ENCODE measurements around the gene EIF4G1. TPM values are rescaled to one million over a fixed set of nuclear protein-coding genes. Genes with fewer than 3 reads are reported as not detected.

Gene EIF4G1
- total and polyA plus RNA-seq, 2 donors (not counting 3 experiments of a cell fraction or from before 2014, with no cell fraction given) = 355 to 532 TPM

GRCh38 chr3:184308744-184309143 is 5.7 kb upstream of the EIF4G1 start:
- Histone ChIP-seq H2AFZ (ENCODE audit: low read depth, low read length) (no peak overlapping the region), H3K9me1 (replicated peaks; ENCODE audit: control insufficient read depth, extremely low read depth, insufficient read depth, low read length) (no peaks in the 10 kb centered on the region), H3K4me3 (replicated peaks in 1 of 3; ENCODE audit: insufficient read depth in 1 of 3, low read depth in 1 of 3, low read length in 3 of 3) (no peak overlapping the region), H3K9me3 (replicated peaks; ENCODE audit: control insufficient read depth, insufficient read depth, low read length) (no peaks in the 10 kb centered on the region), H3K27me3 (ENCODE audit: control insufficient read depth in 2 of 2, insufficient read depth in 2 of 2, low read length in 2 of 2) (no peaks in the 10 kb centered on the region), H3K4me2 (ENCODE audit: insufficient read depth, low read length) (no peak overlapping the region), H3K4me1 (ENCODE audit: control insufficient read depth, extremely low read depth, insufficient read depth, low read length) (no peaks in the 10 kb centered on the region), H4K20me1 (replicated peaks; ENCODE audit: control insufficient read depth, extremely low read depth, insufficient read depth, low read length) (no peaks in the 10 kb centered on the region), H3K27ac (ENCODE audit: insufficient read depth, low read depth, low read length) (no peak overlapping the region), H3K79me2 (ENCODE audit: control insufficient read depth, insufficient read depth, low read length) (peaks cover 9% of the 10 kb centered on the region), H3K9ac (replicated peaks; ENCODE audit: extremely low read depth, insufficient read depth, low read length) (no peak overlapping the region), H3K36me3 (ENCODE audit: control insufficient read depth in 2 of 2, extremely low read depth in 1 of 2, insufficient read depth in 2 of 2, low read length in 2 of 2) (peaks cover 24 to 31% of the 10 kb centered on the region in 2 experiments)
- TF ChIP-seq, protein P1, sequence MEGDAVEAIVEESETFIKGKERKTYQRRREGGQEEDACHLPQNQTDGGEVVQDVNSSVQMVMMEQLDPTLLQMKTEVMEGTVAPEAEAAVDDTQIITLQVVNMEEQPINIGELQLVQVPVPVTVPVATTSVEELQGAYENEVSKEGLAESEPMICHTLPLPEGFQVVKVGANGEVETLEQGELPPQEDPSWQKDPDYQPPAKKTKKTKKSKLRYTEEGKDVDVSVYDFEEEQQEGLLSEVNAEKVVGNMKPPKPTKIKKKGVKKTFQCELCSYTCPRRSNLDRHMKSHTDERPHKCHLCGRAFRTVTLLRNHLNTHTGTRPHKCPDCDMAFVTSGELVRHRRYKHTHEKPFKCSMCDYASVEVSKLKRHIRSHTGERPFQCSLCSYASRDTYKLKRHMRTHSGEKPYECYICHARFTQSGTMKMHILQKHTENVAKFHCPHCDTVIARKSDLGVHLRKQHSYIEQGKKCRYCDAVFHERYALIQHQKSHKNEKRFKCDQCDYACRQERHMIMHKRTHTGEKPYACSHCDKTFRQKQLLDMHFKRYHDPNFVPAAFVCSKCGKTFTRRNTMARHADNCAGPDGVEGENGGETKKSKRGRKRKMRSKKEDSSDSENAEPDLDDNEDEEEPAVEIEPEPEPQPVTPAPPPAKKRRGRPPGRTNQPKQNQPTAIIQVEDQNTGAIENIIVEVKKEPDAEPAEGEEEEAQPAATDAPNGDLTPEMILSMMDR (IDR thresholded peaks at IDR 0.05; ENCODE audit: extremely low read depth in 1 of 2, insufficient read depth in 1 of 2, low read depth in 1 of 2, low read length in 2 of 2) = peak in 1 of 2 donors; percentile 26
- TF ChIP-seq GATA2 (IDR thresholded peaks at IDR 0.05; ENCODE audit: insufficient read depth, insufficient read length, low read depth, low read length) = peak; percentile 57
- TF ChIP-seq, protein P2, sequence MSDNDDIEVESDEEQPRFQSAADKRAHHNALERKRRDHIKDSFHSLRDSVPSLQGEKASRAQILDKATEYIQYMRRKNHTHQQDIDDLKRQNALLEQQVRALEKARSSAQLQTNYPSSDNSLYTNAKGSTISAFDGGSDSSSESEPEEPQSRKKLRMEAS (IDR thresholded peaks at IDR 0.05; ENCODE audit: insufficient read depth, insufficient read length) = no peak
- POLR2A ChIA-PET = no interaction called here
- TSS peak; percentile 55 for BruUV-seq (replicated peaks)
- DNase-seq (ENCODE audit: low read depth, low spot score) = no peak
- CTCF ChIA-PET = no interaction called here
- no peak for FAIRE-seq
- intact Hi-C loops (cut with micrococcal nuclease) (no loop called here), dilution Hi-C loops (cut with MboI; ENCODE audit: extremely low pct_ligation_motif_present, low sequenced_read_pairs) (no loop called here)

GRCh38 chr3:184311633-184312032 is 2.8 kb upstream of the EIF4G1 start:
- dilution Hi-C loops (cut with MboI; ENCODE audit: extremely low pct_ligation_motif_present, low sequenced_read_pairs) = no loop called here
- DNase-seq (ENCODE audit: low read depth, low spot score) (no peak), FAIRE-seq (no peak)
- H3K27ac ChIP-seq (ENCODE audit: insufficient read depth, low read depth, low read length) = no peak overlapping the region
- no peak overlapping the region for H2AFZ ChIP-seq (ENCODE audit: low read depth, low read length)
- H3K79me2 ChIP-seq (ENCODE audit: control insufficient read depth, insufficient read depth, low read length) = peaks cover 17% of the 10 kb centered on the region
- no peaks in the 10 kb centered on the region for H3K9me3 ChIP-seq (replicated peaks; ENCODE audit: control insufficient read depth, insufficient read depth, low read length)
- POLR2A ChIA-PET = no interaction called here
- TF ChIP-seq, protein P1 (IDR thresholded peaks at IDR 0.05; ENCODE audit: extremely low read depth in 1 of 2, insufficient read depth in 1 of 2, low read depth in 1 of 2, low read length in 2 of 2) = no peak
- TF ChIP-seq, protein P2 (IDR thresholded peaks at IDR 0.05; ENCODE audit: insufficient read depth, insufficient read length) = no peak
- TF ChIP-seq EZH2 (IDR thresholded peaks at IDR 0.05; ENCODE audit: borderline replicate concordance, low read depth, low read length, severe bottlenecking) (no peak), POLR2AphosphoS5 (IDR thresholded peaks at IDR 0.05; ENCODE audit: insufficient read depth, low read depth, low read length) (no peak), GATA2 (IDR thresholded peaks at IDR 0.05; ENCODE audit: insufficient read depth, insufficient read length, low read depth, low read length) (no peak), JUN (IDR thresholded peaks at IDR 0.05; ENCODE audit: borderline replicate concordance, insufficient read depth, insufficient read length, low read depth) (no peak), POLR2A (IDR thresholded peaks at IDR 0.05; ENCODE audit: low read depth, low read length) (no peak), FOS (IDR thresholded peaks at IDR 0.05; ENCODE audit: borderline replicate concordance, insufficient read depth, low read length) (no peak), MYC (IDR thresholded peaks at IDR 0.05; ENCODE audit: low read depth, low read length) (no peak)
- peaks cover 11 to 14% of the 10 kb centered on the region in 2 experiments for H3K36me3 ChIP-seq (ENCODE audit: control insufficient read depth in 2 of 2, extremely low read depth in 1 of 2, insufficient read depth in 2 of 2, low read length in 2 of 2)
- no peak overlapping the region for H3K9ac ChIP-seq (replicated peaks; ENCODE audit: extremely low read depth, insufficient read depth, low read length)
- no TSS peak for BruUV-seq (replicated peaks)
- CTCF ChIA-PET = interaction anchor here (0.9 to 1.2 kb wide), 4 partner anchors 9 to 25 kb away, joined by 3 to 4 read pairs (median 3); no protein-coding TSS in a partner anchor
- H3K27me3 ChIP-seq (ENCODE audit: control insufficient read depth in 2 of 2, insufficient read depth in 2 of 2, low read length in 2 of 2) = no peaks in the 10 kb centered on the region
- H3K4me3 ChIP-seq (replicated peaks in 1 of 3; ENCODE audit: insufficient read depth in 1 of 3, low read depth in 1 of 3, low read length in 3 of 3) = no peak overlapping the region
- peaks cover 5% of the 10 kb centered on the region for H3K4me1 ChIP-seq (ENCODE audit: control insufficient read depth, extremely low read depth, insufficient read depth, low read length)
- intact Hi-C loops (cut with micrococcal nuclease) = loop anchor here (5.0 kb wide), 1 partner anchor 134 kb away; no protein-coding TSS in a partner anchor
- H3K4me2 ChIP-seq (ENCODE audit: insufficient read depth, low read length) = no peak overlapping the region
- H4K20me1 ChIP-seq (replicated peaks; ENCODE audit: control insufficient read depth, extremely low read depth, insufficient read depth, low read length) = peaks cover under 1% of the 10 kb centered on the region
- no peaks in the 10 kb centered on the region for H3K9me1 ChIP-seq (replicated peaks; ENCODE audit: control insufficient read depth, extremely low read depth, insufficient read depth, low read length)
